GM19452 (cell line): ENCODE results near the gene SLC26A8.
"Not testable (repeated sequence)": the region's sequence is repeated elsewhere in the genome, so short reads cannot be mapped to it uniquely, and the experiment has no call there.

Source experiments
- ATAC-seq: cut with Tn5 transposase; IDR thresholded peaks from one replicate; pipeline ENCODE4 v1.9.1; 2021; ENCODE audit not compliant: unreplicated experiment

The SLC26A8 gene

GRCh38 chr6:35948725-35949124 is 75.7 kb downstream of the SLC26A8 start:
- no peak for ATAC-seq

DNA sequence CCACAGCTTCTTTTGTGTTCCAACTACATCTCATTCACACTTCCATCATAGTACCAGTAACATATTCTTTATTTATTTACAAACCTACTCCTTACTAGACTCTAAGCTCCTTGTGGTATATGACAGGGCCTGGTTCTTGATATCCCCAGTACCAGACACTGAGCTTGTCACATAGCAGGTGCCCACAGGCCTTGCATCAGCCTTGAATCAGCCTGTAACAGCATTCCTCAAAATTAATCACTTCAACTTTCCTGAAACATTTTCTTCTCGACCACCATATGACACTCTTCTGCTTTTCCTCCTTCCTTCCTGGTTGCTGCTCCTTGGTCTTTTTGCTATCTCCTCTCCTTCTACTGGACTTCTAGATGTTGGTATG is 78.8 kb downstream of the SLC26A8 start:
- ATAC-seq: no peak

DNA sequence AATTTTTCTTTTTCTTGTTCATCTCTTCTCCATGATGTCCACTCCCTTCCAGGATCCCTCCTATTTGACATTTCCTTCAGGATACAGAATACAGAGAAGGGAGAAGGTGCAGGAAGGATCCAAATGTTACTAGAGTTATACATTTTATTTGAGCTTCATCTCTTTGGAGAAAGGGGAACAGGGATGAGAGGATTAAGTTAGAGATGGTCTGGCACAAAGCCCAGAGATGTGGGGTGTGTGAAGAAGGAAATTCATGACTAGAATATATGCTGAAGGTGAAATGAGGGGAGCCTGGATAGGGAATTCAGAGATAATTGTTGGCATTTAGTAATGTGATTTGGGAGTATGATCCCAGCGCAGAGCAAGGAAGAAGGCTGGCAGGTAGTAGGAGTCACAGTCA is 81.1 kb downstream of the SLC26A8 start:
- ATAC-seq: no peak

DNA sequence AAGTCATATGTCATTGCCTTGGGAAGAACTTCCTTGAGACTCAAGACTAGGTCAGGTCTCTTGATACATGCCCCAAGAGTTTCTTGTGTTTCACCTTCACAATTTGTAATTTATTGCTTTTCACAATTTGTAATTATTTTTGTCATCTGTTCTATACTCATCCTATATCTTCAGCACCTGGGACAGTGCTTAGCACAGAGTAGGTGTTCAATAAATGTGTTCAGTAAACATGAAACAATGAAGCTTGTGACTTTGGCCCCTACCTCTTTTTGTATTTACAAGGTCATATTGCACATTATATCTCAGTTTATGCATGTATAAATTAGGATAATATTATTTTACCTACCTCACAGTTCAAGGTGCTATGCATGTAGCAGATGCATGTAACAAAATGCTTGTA is 82.1 kb downstream of the SLC26A8 start:
- ATAC-seq: no peak

GRCh38 chr6:35941170-35941569 is 83.3 kb downstream of the SLC26A8 start:
- ATAC-seq: not testable (repeated sequence)

GRCh38 chr6:35940014-35940413 is 84.4 kb downstream of the SLC26A8 start:
- not testable (repeated sequence) for ATAC-seq

DNA sequence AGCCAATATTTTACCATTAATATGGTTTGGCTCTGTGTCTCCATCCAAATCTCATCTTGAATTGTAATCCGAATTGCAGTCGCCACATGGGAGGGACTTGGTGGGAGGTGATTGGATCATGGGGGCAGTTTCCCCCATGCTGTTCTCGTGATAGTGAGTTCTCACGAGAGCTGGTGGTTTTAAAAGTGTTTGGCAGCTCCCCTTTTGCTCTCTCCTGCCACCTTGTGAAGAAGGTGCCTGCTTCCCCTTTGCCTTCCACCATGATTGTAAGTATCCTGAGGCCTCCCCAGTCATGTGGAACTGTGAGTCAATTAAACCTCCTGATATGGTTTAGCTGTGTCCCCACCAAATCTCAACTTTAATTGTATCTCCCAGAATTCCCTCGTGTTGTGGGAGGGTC is 85.2 kb downstream of the SLC26A8 start:
- not testable (repeated sequence) for ATAC-seq

- no peak for ATAC-seq
These were observed 87.6 kb downstream of the SLC26A8 start for GRCh38 chr6:35936681-35937359.

GRCh38 chr6:35935469-35935868 is 89.0 kb downstream of the SLC26A8 start:
- no peak for ATAC-seq

DNA sequence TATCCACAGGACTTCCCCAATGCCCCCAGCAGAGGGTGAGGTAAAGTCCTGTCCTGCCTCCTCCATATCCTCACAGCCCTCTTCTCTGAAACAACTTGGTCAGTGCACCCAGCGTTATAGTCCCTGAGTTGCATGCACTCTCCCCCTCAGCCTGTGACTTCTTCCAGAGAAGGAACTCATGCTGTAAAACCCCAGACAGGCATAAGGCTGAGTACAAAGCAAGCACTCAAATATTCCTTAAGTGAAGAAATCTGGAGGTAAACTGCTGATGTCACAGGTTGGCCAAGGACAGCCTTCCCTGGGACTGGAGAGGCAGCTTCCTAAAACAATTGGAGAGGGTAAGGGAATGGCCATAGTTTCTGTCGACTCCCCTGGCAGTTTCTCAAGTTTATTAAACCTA is 90.6 kb downstream of the SLC26A8 start:
- ATAC-seq: no peak

- ATAC-seq: not testable (repeated sequence)
These were observed 92.6 kb downstream of the SLC26A8 start for GRCh38 chr6:35931873-35932272.

- ATAC-seq: no peak
These were observed 93.3 kb downstream of the SLC26A8 start for GRCh38 chr6:35931120-35931561.

- no peak for ATAC-seq
These were observed 94.8 kb downstream of the SLC26A8 start for GRCh38 chr6:35929601-35930000.

DNA sequence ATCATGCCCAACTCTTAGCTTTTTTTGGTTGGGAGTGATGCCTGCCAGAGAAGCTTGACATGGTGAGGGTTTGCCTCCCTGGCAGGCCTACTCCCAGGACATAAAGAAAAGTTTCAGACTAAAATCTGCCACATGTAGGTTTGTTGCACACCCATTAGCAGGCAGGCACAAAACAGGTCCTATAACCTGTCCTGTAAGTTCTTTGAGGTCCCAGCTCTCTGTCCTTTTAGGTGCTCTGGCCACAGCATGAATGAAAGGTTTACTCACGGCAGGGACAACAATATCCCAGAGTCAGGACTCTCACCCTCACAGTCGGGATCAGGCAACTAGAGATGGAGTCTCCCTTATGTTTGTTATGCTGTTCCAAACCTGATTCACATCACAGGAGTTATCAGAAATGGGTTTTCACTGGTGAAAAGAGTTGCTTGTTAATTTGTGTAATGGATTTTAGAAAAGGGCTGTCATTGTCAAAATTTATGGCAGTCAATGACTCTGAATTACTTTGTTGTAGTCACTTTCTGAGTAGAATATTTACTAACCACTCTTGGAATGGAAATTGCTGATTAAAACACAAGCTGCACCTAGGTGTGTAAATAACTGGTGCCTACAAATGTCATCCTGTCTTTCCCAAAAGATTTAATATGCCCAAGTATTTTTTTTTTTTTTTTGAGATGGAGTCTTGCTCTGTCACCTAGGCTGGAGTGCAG is 97.8 kb downstream of the SLC26A8 start:
- ATAC-seq: no peak

DNA sequence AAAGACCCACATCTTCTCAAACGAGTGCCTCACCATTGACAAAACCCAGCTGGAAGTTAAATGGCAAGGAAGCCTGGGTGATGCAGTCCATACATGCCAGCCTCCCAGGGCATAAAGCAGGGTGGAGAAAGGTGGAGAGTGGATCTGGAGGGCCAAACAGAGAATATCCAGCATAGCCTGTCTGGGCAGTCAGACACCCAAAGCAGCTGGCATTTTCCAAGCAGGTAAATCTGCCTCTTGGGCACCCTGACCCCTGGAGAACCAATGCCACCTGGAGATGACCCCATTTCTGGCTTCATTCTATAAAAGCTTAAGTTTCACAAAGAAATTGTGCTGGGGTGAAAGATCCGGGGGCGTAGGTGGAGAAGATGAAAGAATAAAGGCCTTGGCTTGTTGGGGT is 98.5 kb downstream of the SLC26A8 start:
- no peak for ATAC-seq

DNA sequence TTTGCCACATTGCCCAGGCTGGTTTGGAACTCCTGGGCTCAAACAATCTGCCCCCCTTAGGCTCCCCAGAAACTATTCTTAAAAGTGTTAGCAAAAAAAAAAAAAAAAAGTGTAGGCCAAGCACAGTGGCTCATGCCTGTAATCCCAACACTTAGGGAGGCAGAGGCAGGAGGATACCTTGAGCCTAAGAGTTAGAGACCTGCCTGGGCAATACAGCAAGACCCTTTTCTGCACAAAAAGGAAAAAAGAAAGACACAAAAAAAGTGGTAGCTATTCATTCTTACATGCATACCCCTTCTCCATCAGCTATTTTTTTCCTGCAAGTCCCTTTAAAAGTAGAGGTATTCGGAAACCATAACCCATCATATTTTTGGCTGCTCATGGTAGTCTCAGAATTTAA is 100.3 kb downstream of the SLC26A8 start:
- no peak for ATAC-seq

GRCh38 chr6:35922139-35922554 is 102.3 kb downstream of the SLC26A8 start:
- no peak for ATAC-seq

- ATAC-seq: peak; percentile 71
These were observed 103.4 kb downstream of the SLC26A8 start, which contains the start of gene SRPK1 for GRCh38 chr6:35920793-35921732. Gene SRPK1 (minus strand): TSS chr6:35921098. CDS start chr6:35921056, 42 bp downstream.

- peak; percentile 28 for ATAC-seq
These were observed 104.4 kb downstream of the SLC26A8 start for GRCh38 chr6:35919827-35920751.

- ATAC-seq: peak; percentile 6
These were observed 105.2 kb downstream of the SLC26A8 start for GRCh38 chr6:35919085-35919826.
